Fibroblast of lung (primary cell): ENCODE data around the gene H6PD.

ENCODE experiments used
- EZH2 ChIP-seq: IDR thresholded peaks from 2 replicates; pipeline ENCODE4 v1.5.1; 2012; ENCODE audit warnings: low read length, control low read depth, mild to moderate bottlenecking; ENCODE audit errors: missing control alignments
- TF ChIP-seq, protein P1 (sequence below), 2 donors: IDR thresholded peaks in 1 of 2; conservative IDR thresholded peaks in 1 of 2; 1 replicate in 1 of 2; 2 replicates in 1 of 2; pipeline ENCODE4 v1.5.1; 2011 to 2012; ENCODE audit warnings: low read length in 2 of 2, control low read depth in 1 of 2, inconsistent platforms in 1 of 2, low read depth in 1 of 2, mild to moderate bottlenecking in 1 of 2

DNA sequence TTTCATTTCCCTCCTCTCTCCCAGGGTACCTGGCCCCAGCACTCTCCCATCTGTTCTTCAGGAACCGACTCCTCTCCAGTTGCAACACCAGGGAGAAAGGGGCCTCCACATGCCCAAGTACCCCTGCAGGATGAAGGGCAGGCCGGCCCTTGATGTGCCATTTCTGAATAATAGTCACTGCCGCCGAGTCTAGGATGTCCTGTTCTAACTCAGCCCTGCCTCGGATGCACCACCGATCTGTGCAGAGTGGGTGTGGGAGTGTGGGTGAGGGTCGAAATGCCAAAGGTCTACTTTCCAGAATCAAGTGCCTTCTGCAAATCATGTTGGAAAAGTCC is 32.7 kb downstream of the H6PD start:
- TF ChIP-seq, protein P1, sequence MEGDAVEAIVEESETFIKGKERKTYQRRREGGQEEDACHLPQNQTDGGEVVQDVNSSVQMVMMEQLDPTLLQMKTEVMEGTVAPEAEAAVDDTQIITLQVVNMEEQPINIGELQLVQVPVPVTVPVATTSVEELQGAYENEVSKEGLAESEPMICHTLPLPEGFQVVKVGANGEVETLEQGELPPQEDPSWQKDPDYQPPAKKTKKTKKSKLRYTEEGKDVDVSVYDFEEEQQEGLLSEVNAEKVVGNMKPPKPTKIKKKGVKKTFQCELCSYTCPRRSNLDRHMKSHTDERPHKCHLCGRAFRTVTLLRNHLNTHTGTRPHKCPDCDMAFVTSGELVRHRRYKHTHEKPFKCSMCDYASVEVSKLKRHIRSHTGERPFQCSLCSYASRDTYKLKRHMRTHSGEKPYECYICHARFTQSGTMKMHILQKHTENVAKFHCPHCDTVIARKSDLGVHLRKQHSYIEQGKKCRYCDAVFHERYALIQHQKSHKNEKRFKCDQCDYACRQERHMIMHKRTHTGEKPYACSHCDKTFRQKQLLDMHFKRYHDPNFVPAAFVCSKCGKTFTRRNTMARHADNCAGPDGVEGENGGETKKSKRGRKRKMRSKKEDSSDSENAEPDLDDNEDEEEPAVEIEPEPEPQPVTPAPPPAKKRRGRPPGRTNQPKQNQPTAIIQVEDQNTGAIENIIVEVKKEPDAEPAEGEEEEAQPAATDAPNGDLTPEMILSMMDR (conservative IDR thresholded peaks at IDR 0.05 in 1 of 2, IDR thresholded peaks at IDR 0.05 in 1 of 2; ENCODE audit: low read depth in 1 of 2, low read length in 2 of 2) = no peak
- TF ChIP-seq EZH2 = no peak
